Fibroblast of villous mesenchyme (primary cell): ENCODE data around the gene GFOD1. TPM values are rescaled to one million over a fixed set of nuclear protein-coding genes. Genes with fewer than 3 reads are reported as not detected.

ENCODE experiments used
- DNase-seq: peaks from one replicate; pipeline ENCODE4 v3.0.0-alpha.2; 2010; ENCODE audit warnings: low read depth
- H3K4me3 ChIP-seq: 2 replicates; pipeline ENCODE4 v1.5.1; 2011; ENCODE audit warnings: low read depth, mild to moderate bottlenecking, low read length
- total RNA-seq: library from RNA; depleted of rRNA; stranded (reverse); fragments of >200 nt; gene quantifications from 2 replicates; pipeline ENCODE4 v1.2.3, GENCODE V29; 2012
- TF ChIP-seq, protein P1 (sequence below): IDR thresholded peaks from 2 replicates; pipeline ENCODE4 v1.5.1; 2012; ENCODE audit warnings: low read depth, mild to moderate bottlenecking, low read length; ENCODE audit not compliant: insufficient read depth

GFOD1 gene
- total RNA-seq, 1 donor = 4.7 TPM

DNA sequence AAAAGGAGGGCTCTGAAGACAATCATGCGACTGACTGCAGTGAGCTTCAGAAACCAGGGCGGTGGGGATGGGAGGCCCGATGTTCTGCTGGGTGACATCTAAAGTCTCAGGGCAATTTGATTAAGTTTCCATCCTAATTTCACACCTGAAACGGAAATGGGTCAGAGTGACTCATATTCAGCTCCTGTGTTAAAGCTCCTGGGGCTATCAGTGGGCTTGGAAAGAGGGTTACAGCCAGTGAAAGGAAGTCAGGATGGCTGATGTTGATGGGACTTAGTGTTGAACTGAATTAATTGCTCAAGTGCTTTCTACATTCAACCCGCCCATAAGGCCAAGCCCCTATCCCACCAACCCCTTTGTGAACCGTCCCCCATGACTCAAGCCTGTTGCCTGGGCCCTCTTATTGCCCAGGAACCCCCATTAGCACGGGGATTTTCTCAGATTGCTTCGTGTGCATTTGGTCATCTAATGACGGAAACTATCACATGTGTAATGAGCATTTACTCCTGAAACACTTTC, 112.0 kb downstream of the GFOD1 start:
- H3K4me3 ChIP-seq = no peak overlapping the region
- DNase-seq = no peak
- TF ChIP-seq, protein P1, sequence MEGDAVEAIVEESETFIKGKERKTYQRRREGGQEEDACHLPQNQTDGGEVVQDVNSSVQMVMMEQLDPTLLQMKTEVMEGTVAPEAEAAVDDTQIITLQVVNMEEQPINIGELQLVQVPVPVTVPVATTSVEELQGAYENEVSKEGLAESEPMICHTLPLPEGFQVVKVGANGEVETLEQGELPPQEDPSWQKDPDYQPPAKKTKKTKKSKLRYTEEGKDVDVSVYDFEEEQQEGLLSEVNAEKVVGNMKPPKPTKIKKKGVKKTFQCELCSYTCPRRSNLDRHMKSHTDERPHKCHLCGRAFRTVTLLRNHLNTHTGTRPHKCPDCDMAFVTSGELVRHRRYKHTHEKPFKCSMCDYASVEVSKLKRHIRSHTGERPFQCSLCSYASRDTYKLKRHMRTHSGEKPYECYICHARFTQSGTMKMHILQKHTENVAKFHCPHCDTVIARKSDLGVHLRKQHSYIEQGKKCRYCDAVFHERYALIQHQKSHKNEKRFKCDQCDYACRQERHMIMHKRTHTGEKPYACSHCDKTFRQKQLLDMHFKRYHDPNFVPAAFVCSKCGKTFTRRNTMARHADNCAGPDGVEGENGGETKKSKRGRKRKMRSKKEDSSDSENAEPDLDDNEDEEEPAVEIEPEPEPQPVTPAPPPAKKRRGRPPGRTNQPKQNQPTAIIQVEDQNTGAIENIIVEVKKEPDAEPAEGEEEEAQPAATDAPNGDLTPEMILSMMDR = no peak

DNA sequence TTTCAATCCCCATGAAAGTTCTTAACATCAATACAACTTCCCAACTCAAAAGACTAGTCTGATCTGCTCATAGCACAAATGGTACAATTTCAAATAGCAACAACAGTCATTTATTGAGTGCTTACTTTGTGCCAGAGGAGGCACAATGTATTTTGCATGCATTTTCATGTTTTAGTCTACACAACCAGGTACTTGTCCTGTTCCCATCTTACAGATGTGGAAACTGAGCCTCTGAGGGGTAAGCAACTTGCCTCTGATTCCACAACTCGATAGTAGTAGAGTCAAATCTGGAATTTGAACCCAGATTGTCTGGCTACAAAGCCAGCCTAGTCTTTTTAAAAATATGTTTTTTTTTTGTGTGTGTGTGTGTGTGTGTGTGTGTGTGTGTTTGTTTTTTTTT, 113.5 kb downstream of the GFOD1 start:
- H3K4me3 ChIP-seq = no peak overlapping the region
- TF ChIP-seq, protein P1 = no peak
- DNase-seq = no peak

DNA sequence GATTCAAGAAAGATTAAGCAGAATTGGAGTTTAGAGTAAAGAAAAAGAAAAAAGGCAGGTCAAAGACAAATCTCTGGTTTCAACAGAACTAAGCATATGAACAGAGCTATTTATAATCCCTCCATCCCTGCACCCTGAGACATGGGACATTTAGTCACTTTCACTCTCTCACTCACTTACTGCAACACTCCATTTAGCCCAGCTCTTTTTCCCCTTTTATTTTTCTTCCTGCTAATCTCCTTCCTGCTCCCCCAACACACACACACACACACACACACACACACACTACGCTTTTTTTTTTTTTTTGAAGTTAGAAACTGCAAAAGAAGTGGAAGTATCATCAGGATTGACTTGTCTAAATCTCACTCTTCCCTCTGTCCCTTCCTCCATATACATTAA, 113.9 kb downstream of the GFOD1 start:
- TF ChIP-seq, protein P1 = no peak
- no peak for DNase-seq
- no peak overlapping the region for H3K4me3 ChIP-seq

DNA sequence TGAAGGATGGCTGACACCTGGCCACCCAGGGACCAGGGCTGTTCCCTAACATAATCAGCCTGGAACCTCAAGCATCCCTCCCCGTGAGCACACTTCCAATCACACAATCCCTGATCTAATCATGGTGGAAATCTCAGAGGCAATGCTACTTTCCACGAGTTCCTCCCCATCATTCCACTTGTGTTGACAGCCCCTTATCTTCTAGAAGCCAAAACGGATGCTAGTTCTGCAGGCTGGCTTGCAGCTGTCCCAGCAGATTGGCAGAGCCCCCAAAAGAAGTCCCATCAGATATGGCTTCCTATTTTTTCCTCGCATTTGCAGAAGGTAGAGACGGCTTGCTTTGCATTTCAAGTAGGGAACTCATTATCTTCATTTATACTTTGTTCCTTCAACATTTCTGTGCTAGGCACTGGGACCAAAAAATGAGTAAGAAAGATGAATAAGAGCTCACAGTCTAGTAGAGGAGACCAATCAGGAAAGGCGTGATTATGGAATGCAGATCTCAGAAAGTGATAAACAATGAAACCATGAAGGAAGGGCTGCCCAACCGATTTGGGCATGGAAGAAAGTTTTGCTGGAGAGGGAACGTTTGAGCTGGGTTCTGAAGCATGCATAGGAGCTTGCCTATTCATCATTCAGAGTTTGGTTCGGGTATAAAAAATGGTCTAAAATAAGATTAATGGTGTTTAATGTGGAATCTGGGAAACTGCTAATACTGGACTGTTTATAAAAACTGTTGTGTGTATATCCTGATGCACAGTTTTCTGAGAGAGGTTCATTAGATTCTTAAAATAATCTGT, 114.5 kb downstream of the GFOD1 start:
- no peak for DNase-seq
- TF ChIP-seq, protein P1 = no peak
- no peak overlapping the region for H3K4me3 ChIP-seq

DNA sequence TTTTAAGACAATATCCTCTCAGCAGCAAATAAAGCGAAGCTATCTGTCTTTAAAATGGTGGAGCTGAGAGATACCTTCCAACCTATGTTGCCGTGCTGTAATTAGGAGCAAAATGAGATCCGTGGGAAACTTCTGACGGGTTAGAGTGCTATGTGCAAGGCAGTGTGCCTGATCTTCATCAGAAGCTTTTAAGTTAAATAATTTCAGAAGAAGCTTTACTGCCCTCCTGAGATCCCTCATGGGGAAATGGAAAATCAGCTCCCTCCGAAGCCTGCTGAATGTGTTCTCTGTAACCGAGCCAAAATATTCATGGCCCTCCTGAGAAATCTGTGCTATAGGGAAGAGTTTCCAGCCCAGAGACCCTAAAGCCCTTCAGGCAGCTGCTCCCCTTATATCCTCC, 115.3 kb downstream of the GFOD1 start:
- TF ChIP-seq, protein P1 = no peak
- DNase-seq = no peak
- no peak overlapping the region for H3K4me3 ChIP-seq

DNA sequence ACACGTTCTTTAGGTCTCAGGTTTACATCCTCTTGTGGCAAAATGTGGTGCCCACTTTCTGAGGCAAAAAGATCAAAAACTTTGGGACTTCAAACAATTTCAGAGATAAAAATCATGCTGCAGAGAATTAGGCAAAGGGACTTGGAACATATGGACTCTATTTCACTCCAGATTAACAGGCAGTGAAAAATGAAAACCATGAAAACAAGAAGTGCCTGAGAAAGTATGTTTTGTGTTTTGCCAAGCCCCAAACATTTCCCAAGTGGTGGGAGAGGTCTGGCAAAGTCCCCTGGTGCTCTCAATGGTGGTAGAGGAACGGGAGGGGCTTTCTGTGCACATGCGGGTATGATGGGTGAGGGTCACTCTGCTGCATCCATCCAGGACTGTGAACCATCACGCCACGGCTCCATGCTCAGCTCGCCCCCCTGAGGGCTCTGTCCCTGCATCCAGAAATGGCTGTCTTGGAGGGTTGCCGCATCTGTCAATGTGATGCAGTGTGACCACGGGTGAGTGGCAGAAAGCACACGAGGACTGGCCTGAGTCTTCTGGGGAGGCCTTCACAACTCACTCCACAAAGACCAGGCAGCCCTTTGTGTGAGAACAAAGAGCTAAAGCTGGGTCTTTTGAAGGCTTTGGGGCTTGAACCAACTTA, 115.9 kb downstream of the GFOD1 start:
- no peak for DNase-seq
- H3K4me3 ChIP-seq = no peak overlapping the region
- TF ChIP-seq, protein P1 = no peak
